ENCODE data around the gene GALNTL6. TPM values are rescaled to one million over a fixed set of nuclear protein-coding genes. Genes with fewer than 3 reads are reported as not detected.

GALNTL6 gene
- total RNA-seq, 1 experiment from 2014 or later, result not detected

GRCh38 chr4:172648471-172648870, 835.3 kb downstream of the GALNTL6 start:
- Histone ChIP-seq H3F3A (ENCODE audit: insufficient read depth, low read depth) (no peaks in the 10 kb centered on the region), H3K4me3 (no peak overlapping the region), H3K9me3 (ENCODE audit: insufficient read depth, low read depth) (no peaks in the 10 kb centered on the region), H3K4me1 (replicated peaks; ENCODE audit: insufficient read depth) (no peaks in the 10 kb centered on the region), H2AFZ (no peak overlapping the region), H3K79me2 (ENCODE audit: low read depth) (no peaks in the 10 kb centered on the region), H4K20me1 (ENCODE audit: insufficient read depth) (no peaks in the 10 kb centered on the region), H3K4me2 (no peak overlapping the region), H3K27me3 (ENCODE audit: insufficient read depth, low read depth) (no peaks in the 10 kb centered on the region), H3K9me2 (ENCODE audit: insufficient read depth) (no peaks in the 10 kb centered on the region), H3K27ac (no peak overlapping the region), H3K36me3 (ENCODE audit: low read depth) (no peaks in the 10 kb centered on the region)
- DNase-seq, result no peak
- intact Hi-C loops (cut with micrococcal nuclease; ENCODE audit: unreplicated experiment), result no loop called here
- POLR2A ChIA-PET (ENCODE audit: unreplicated experiment), result no interaction called here
- CTCF ChIA-PET, result no interaction called here
- BruUV-seq (replicated peaks), result no TSS peak
- TF ChIP-seq CTCF (conservative IDR thresholded peaks at IDR 0.05) (no peak), EZH2 (IDR thresholded peaks at IDR 0.05; ENCODE audit: low read depth) (no peak)

- ChIA-PET POLR2A (ENCODE audit: unreplicated experiment) (no interaction called here), CTCF (no interaction called here)
- no peaks in the 10 kb centered on the region for H3K79me2 ChIP-seq (ENCODE audit: low read depth)
- H3K4me3 ChIP-seq, result no peak overlapping the region
- no TSS peak for BruUV-seq (replicated peaks)
- no peaks in the 10 kb centered on the region for H3K9me2 ChIP-seq (ENCODE audit: insufficient read depth)
- H2AFZ ChIP-seq, result no peak overlapping the region
- no peak for TF ChIP-seq CTCF (conservative IDR thresholded peaks at IDR 0.05)
- no peak for TF ChIP-seq EZH2 (IDR thresholded peaks at IDR 0.05; ENCODE audit: low read depth)
- H3K27me3 ChIP-seq (ENCODE audit: insufficient read depth, low read depth), result no peaks in the 10 kb centered on the region
- H3K4me2 ChIP-seq, result no peak overlapping the region
- no peak overlapping the region for H3K27ac ChIP-seq
- intact Hi-C loops (cut with micrococcal nuclease; ENCODE audit: unreplicated experiment), result no loop called here
- H3K4me1 ChIP-seq (replicated peaks; ENCODE audit: insufficient read depth), result no peaks in the 10 kb centered on the region
- no peaks in the 10 kb centered on the region for H3F3A ChIP-seq (ENCODE audit: insufficient read depth, low read depth)
- no peaks in the 10 kb centered on the region for H3K9me3 ChIP-seq (ENCODE audit: insufficient read depth, low read depth)
- H4K20me1 ChIP-seq (ENCODE audit: insufficient read depth), result no peaks in the 10 kb centered on the region
- no peak for DNase-seq
- no peaks in the 10 kb centered on the region for H3K36me3 ChIP-seq (ENCODE audit: low read depth)
Measured at GRCh38 chr4:172649143-172649542, 835.9 kb downstream of the GALNTL6 start.

GRCh38 chr4:172650758-172651530, 837.7 kb downstream of the GALNTL6 start:
- intact Hi-C loops (cut with micrococcal nuclease; ENCODE audit: unreplicated experiment), result no loop called here
- Histone ChIP-seq H3F3A (ENCODE audit: insufficient read depth, low read depth) (no peaks in the 10 kb centered on the region), H3K9me2 (ENCODE audit: insufficient read depth) (no peaks in the 10 kb centered on the region), H3K27ac (no peak overlapping the region), H3K27me3 (ENCODE audit: insufficient read depth, low read depth) (no peaks in the 10 kb centered on the region), H4K20me1 (ENCODE audit: insufficient read depth) (no peaks in the 10 kb centered on the region), H3K36me3 (ENCODE audit: low read depth) (no peaks in the 10 kb centered on the region), H3K9me3 (ENCODE audit: insufficient read depth, low read depth) (no peaks in the 10 kb centered on the region), H3K79me2 (ENCODE audit: low read depth) (no peaks in the 10 kb centered on the region), H3K4me3 (no peak overlapping the region), H3K4me1 (replicated peaks; ENCODE audit: insufficient read depth) (no peaks in the 10 kb centered on the region), H3K4me2 (no peak overlapping the region), H2AFZ (no peak overlapping the region)
- no peak for DNase-seq
- ChIA-PET POLR2A (ENCODE audit: unreplicated experiment) (interaction anchor here (0.5 kb wide), 1 partner anchor 35 kb away, joined by 3 read pairs; no protein-coding TSS in a partner anchor), CTCF (no interaction called here)
- TF ChIP-seq EZH2 (IDR thresholded peaks at IDR 0.05; ENCODE audit: low read depth) (no peak), CTCF (conservative IDR thresholded peaks at IDR 0.05) (no peak)
- no TSS peak for BruUV-seq (replicated peaks)
